HG02571 (cell line): ENCODE measurements around the gene HIVEP3.
"Not testable (repeated sequence)": the region's sequence is repeated elsewhere in the genome, so short reads cannot be mapped to it uniquely, and the experiment has no call there.

Source experiments
- ATAC-seq: cut with Tn5 transposase; IDR thresholded peaks from one replicate; pipeline ENCODE4 v1.9.1; 2021; ENCODE audit warnings: mild to moderate bottlenecking, moderate library complexity; ENCODE audit not compliant: unreplicated experiment

The HIVEP3 gene

GRCh38 chr1:41573785-41574713 lies 344.7 kb downstream of the HIVEP3 start:
- no peak for ATAC-seq

- ATAC-seq: no peak
These were observed 345.5 kb downstream of the HIVEP3 start for GRCh38 chr1:41573194-41573593.

DNA sequence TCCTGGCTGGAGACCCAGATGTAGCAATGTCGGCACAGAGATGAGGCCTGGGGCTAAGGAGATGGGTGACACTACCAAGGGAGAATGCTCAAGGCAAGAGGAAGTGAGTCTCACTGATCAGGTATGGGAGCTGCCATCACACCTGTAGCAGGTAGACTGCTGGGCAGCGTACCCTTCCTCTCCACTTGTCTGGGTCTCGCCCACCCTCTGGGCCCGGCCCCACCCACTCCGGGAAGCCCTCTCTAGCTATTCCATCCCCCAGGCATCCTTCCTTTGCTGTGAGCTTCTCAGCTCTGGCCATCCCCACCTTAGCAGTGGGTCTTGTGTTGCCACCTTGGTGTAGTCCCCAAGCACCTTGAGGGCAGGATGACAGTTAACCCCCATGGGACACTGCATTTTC lies 346.5 kb downstream of the HIVEP3 start:
- ATAC-seq: no peak

GRCh38 chr1:41571041-41571440 lies 347.7 kb downstream of the HIVEP3 start:
- ATAC-seq: no peak

DNA sequence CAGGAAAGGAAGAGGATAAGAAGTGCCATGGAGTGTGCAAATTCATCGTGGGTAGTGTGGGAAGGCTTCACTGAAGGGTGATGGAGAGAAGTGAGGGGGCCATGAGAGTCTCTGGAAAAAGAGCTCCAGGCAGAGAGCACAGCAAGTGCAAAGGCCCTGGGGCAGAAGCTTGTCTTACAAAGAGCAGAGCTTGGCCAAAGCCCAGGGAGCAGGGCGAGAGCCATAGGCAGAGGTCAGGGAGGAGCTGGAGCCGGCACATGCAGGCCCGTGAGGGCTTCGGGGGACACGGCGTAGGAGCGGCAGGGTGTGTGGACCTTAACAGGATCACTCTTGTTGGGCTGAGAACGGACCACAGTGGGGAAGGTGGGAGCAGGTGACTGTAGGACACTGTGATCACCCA lies 350.5 kb downstream of the HIVEP3 start:
- no peak for ATAC-seq

- no peak for ATAC-seq
These were observed 351.8 kb downstream of the HIVEP3 start for GRCh38 chr1:41566969-41567368.

- no peak for ATAC-seq
These were observed 352.3 kb downstream of the HIVEP3 start for GRCh38 chr1:41566274-41566885.

GRCh38 chr1:41564741-41565475 lies 353.8 kb downstream of the HIVEP3 start:
- no peak for ATAC-seq

DNA sequence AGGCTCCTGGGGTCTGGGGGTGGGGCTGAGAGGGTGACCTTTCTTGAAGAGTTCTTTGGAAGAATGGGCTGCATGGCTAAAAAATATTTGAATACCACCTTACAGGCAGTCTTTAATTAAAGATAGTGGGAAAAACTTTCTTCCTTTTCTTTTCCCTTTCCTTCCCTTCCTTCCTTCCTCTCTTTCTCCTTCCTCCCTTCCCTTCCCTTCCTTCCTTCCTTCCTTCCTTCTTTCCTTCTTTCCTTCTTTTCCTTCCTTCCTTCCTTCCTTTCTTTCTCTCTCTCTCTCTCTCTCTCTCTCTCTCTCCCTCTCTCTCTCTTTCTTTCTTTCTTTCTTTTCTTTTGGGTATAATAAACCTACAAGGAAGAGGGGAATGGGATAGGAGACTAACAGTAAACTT lies 356.4 kb downstream of the HIVEP3 start:
- no peak for ATAC-seq

GRCh38 chr1:41560931-41561330 lies 357.8 kb downstream of the HIVEP3 start:
- no peak for ATAC-seq

DNA sequence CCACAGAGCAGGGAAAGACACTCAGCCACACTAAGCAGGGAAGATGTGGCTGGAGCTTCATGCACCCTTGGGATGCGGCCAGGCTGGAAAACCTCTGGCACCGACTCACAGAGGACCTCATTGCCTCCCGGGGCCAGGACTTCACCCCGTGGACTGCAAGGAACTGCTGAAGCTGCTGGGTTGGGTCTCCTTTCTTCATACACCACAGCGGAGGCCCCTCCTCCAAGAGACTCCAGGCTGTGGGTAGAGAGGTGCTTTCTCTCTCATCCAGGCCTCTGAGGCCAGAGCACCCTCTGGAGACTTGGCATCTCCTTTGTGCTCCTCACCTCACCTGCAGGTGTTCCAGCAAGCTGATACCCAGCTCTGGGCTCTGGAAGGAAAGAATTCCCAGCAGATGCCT lies 358.2 kb downstream of the HIVEP3 start:
- no peak for ATAC-seq

DNA sequence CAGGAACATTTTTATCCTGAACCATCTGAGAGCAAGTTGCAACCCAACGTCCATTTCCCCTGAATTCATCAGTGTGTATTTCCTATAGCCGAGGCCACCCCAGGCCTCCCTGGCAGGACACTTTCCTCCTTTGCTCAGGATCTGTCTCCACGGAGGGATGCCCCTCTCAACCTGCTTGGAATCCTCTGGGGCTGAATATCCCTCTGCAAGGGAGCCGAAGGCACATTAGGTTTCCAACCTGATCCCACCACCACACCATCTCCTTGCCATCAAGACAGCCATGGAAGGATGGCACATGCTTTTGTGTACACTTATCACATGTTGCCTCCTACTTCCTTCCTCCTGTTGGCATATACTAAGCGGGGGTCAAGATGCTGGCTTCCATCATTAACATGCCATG lies 359.4 kb downstream of the HIVEP3 start:
- ATAC-seq: no peak

GRCh38 chr1:41558761-41559171 lies 360.0 kb downstream of the HIVEP3 start:
- ATAC-seq: no peak

DNA sequence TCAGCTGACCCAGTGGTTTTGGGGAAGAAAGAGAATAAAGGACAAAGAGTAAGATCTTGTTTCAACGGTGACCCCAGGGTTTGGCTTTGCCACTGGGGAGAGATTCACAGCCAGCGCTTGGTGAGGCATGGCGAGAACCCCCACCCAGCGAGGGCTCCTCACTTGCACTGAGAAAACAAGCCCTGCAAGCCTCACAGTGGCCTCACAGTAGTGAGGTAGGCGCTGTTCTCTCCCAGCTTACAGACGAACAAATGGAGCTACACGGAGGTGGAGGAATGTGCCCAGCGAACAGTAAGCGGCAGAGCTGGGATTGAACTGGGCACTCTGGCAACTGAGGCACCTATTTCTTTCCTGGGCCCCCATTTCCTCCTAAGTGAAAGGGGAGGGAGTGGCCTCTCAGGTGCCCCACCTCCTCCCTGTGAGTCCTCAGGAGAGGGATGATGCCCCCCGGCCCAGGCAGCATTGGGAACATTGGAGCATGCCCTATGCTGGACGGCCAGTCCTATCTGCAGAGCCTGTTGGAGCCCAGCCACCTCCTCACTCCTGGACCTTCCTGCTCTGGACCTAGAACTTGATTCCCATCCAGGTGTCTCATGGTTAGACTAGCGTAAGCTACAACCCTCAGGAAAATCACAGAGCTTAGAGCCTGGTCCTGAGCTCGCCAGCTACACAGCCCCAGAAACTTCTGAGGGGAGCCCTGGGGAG lies 360.8 kb downstream of the HIVEP3 start:
- no peak for ATAC-seq

DNA sequence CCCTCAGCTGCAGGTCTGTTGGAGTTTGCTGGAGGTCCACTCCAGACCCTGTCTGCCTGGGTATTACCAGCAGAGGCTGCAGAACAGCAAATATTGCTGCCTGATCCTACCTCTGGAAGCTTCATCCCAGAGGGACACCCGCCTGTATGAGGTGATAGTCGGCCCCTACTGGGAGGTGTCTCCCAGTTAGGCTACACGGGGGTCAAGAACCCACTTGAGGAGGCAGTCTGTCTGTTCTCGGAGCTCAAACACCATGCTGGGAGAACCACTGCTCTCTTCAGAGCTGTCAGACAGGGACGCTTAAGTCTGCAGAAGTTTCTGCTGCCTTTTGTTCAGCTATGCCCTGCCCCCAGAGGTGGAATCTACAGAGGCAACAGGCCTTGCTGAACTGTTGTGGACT lies 364.0 kb downstream of the HIVEP3 start:
- not testable (repeated sequence) for ATAC-seq

DNA sequence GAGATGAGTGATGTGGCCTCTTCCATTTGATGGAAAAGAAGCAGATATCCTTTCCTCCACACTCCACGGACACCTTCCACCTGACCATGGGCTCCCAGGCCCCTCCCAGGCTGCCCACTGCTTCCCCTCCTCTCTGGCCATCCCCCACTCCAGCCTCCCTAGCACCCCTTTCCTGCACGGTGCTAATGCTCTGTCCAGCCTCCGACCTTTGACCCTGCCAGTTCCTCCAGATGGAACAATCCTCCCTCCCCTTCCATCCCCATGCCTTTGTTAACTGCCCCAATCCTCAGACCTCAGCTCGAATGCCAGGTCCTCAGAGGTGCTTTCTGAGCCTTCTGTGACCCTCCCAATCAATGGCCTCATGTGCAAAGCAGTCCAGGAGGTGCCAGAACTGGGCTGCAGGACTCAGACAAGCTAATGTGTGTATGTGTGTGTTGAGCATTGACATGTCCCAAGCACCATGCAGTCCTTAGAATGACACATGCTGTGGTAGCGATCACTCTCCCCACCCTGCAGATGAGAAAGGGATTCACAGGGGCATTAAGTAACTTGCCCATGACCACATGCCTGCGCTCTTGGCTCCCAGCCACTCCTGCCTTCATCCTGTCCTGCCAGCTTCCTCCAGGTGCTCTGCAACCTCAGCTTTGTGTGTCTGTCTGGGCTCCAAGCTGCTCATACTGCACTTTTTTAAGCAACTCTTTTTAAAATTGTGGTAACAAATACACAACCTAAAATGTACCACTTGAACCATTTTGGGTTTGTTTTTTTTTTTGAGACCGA lies 370.8 kb downstream of the HIVEP3 start:
- ATAC-seq: no peak

DNA sequence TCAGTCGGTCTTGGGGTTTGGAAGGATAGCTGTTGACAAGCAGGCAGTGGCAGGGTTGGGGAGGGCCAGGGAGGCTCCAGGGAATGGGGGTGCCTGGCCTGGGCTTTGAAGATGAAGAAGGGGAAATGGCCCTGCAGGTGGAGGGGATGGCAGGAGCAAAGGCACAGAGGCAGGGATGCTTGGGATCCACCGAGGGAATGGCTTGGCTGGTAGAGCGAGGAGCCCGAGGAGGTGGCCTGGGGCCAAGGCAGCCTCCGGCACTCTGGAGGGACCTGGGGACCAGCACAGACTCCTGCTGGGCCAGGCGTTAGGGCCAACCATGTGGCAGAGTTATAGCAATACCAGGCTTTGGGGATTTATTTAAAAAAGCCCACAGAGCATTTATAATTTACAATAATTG lies 371.4 kb downstream of the HIVEP3 start:
- no peak for ATAC-seq

- no peak for ATAC-seq
These were observed 371.9 kb downstream of the HIVEP3 start for GRCh38 chr1:41546833-41547135.

DNA sequence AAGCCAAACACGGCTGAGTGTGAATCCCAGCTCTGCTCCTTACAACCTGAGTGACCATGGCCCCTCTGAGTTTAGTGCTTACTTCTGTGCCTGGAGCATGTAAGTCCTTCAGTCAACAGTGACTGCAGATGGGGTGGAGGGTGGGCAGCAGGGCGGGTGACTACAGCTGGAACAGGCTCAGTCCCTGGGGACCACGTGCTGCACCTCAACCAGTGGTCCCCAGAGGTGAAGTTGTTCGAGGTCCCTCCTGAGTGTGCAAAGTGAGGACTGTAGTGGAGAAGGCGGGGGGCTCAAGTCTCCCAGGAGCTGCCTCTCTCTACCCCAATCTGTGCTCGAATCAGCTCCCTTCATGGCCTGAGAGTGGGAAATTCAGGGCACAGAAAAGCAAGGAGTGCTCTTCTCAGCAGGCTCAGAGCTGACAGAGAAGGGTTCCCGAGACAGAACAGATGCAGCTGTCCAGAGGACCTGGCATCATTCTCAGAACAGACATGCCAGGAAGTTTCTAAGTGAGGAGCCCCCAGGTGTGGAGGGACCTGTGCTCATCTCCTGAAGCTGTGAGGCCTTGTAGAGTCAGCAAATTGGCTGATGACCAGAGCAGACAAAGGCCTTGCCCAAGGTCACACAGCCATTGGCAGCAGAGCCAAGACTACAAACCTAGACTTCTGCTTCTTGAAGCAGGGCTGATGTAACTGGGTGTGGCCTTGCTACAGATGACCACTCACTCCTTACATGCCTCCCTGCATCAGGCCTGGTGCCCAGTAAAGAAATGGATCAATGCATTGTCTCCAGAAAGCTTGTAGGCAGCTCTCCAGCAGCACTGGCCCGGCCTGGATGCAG lies 372.5 kb downstream of the HIVEP3 start:
- ATAC-seq: no peak
